Measurements from ENCODE around the gene LAPTM5.

The LAPTM5 gene

GRCh38 chr1:30745156-30745833 lies 12.3 kb downstream of the LAPTM5 start:
- no peak for DNase-seq (ENCODE audit: extremely low spot score)
- POLR2A ChIA-PET: no interaction called here
- no peak for TF ChIP-seq SP1 (IDR thresholded peaks at IDR 0.05)
- TF ChIP-seq HDGF (IDR thresholded peaks at IDR 0.05; ENCODE audit: borderline replicate concordance): no peak
- no peak for TF ChIP-seq LEF1 (IDR thresholded peaks at IDR 0.05; ENCODE audit: borderline replicate concordance)
- TF ChIP-seq NFRKB (IDR thresholded peaks at IDR 0.05): no peak
- TF ChIP-seq ARNT (IDR thresholded peaks at IDR 0.05): no peak
- no peak for TF ChIP-seq ELF4 (IDR thresholded peaks at IDR 0.05)
- no peak for TF ChIP-seq FOXM1 (IDR thresholded peaks at IDR 0.05; ENCODE audit: borderline replicate concordance)
- TF ChIP-seq CTBP1 (IDR thresholded peaks at IDR 0.05; ENCODE audit: borderline replicate concordance): no peak
- no peak for TF ChIP-seq PKNOX1 (IDR thresholded peaks at IDR 0.05)
- no peak for TF ChIP-seq SUZ12 (IDR thresholded peaks at IDR 0.05)
- no peak for TF ChIP-seq TARDBP (IDR thresholded peaks at IDR 0.05)
- no peak for TF ChIP-seq ZNF384 (IDR thresholded peaks at IDR 0.05)
- no peak for TF ChIP-seq FOXA1 (IDR thresholded peaks at IDR 0.05)
- no peak for TF ChIP-seq FOXK2 (IDR thresholded peaks at IDR 0.05)
- TF ChIP-seq L3MBTL2 (conservative IDR thresholded peaks at IDR 0.05): no peak
- no peak for TF ChIP-seq BHLHE40 (IDR thresholded peaks at IDR 0.05; ENCODE audit: borderline replicate concordance)
- CTCF ChIA-PET: no interaction called here

- no peak for TF ChIP-seq ZNF384 (IDR thresholded peaks at IDR 0.05)
- TF ChIP-seq BHLHE40 (IDR thresholded peaks at IDR 0.05; ENCODE audit: borderline replicate concordance): no peak
- TF ChIP-seq NFRKB (IDR thresholded peaks at IDR 0.05): no peak
- no peak for TF ChIP-seq PKNOX1 (IDR thresholded peaks at IDR 0.05)
- TF ChIP-seq LEF1 (IDR thresholded peaks at IDR 0.05; ENCODE audit: borderline replicate concordance): no peak
- no peak for TF ChIP-seq SUZ12 (IDR thresholded peaks at IDR 0.05)
- no peak for TF ChIP-seq L3MBTL2 (conservative IDR thresholded peaks at IDR 0.05)
- no peak for TF ChIP-seq TARDBP (IDR thresholded peaks at IDR 0.05)
- TF ChIP-seq FOXK2 (IDR thresholded peaks at IDR 0.05): no peak
- no peak for TF ChIP-seq HDGF (IDR thresholded peaks at IDR 0.05; ENCODE audit: borderline replicate concordance)
- TF ChIP-seq SP1 (IDR thresholded peaks at IDR 0.05): no peak
- TF ChIP-seq ELF4 (IDR thresholded peaks at IDR 0.05): no peak
- TF ChIP-seq CTBP1 (IDR thresholded peaks at IDR 0.05; ENCODE audit: borderline replicate concordance): no peak
- no peak for TF ChIP-seq FOXM1 (IDR thresholded peaks at IDR 0.05; ENCODE audit: borderline replicate concordance)
- POLR2A ChIA-PET: interaction anchor here (0.9 kb wide), 1 partner anchor 11 kb away, joined by 3 read pairs; no protein-coding TSS in a partner anchor
- DNase-seq (ENCODE audit: extremely low spot score): no peak
Measured at GRCh38 chr1:30744060-30744756, 13.4 kb downstream of the LAPTM5 start.

GRCh38 chr1:30743584-30744059 lies 14.0 kb downstream of the LAPTM5 start:
- ChIA-PET CTCF (interaction anchor here (0.6 to 1.2 kb wide), 2 partner anchors 16 to 36 kb away, joined by 3 to 4 read pairs; no protein-coding TSS in a partner anchor), POLR2A (interaction anchor here (0.9 kb wide), 1 partner anchor 10 kb away, joined by 3 read pairs; no protein-coding TSS in a partner anchor)
- TF ChIP-seq FOXK2 (IDR thresholded peaks at IDR 0.05) (no peak), NFRKB (IDR thresholded peaks at IDR 0.05) (no peak), HDGF (IDR thresholded peaks at IDR 0.05; ENCODE audit: borderline replicate concordance) (no peak), CTBP1 (IDR thresholded peaks at IDR 0.05; ENCODE audit: borderline replicate concordance) (no peak), SUZ12 (IDR thresholded peaks at IDR 0.05) (no peak), ARNT (IDR thresholded peaks at IDR 0.05) (no peak), LEF1 (IDR thresholded peaks at IDR 0.05; ENCODE audit: borderline replicate concordance) (no peak), L3MBTL2 (conservative IDR thresholded peaks at IDR 0.05) (no peak), PKNOX1 (IDR thresholded peaks at IDR 0.05) (no peak), FOXA1 (IDR thresholded peaks at IDR 0.05) (no peak), SP1 (IDR thresholded peaks at IDR 0.05) (no peak), BHLHE40 (IDR thresholded peaks at IDR 0.05; ENCODE audit: borderline replicate concordance) (no peak), ELF4 (IDR thresholded peaks at IDR 0.05) (no peak), TARDBP (IDR thresholded peaks at IDR 0.05) (no peak), FOXM1 (IDR thresholded peaks at IDR 0.05; ENCODE audit: borderline replicate concordance) (no peak)
- no peak for DNase-seq (ENCODE audit: extremely low spot score)

More at GRCh38 chr1:30744060-30744756, 13.4 kb downstream of the LAPTM5 start:
- CTCF ChIA-PET: interaction anchor here (0.6 to 1.2 kb wide), 2 partner anchors 17 to 35 kb away, joined by 3 to 4 read pairs; no protein-coding TSS in a partner anchor

GRCh38 chr1:30742963-30743559 lies 14.5 kb downstream of the LAPTM5 start:
- DNase-seq (ENCODE audit: extremely low spot score): no peak
- ChIA-PET CTCF (interaction anchor here (0.8 kb wide), 1 partner anchor 37 kb away, joined by 3 read pairs; no protein-coding TSS in a partner anchor), POLR2A (no interaction called here)
- no peak for TF ChIP-seq HDGF (IDR thresholded peaks at IDR 0.05; ENCODE audit: borderline replicate concordance)
- no peak for TF ChIP-seq FOXM1 (IDR thresholded peaks at IDR 0.05; ENCODE audit: borderline replicate concordance)
- no peak for TF ChIP-seq LEF1 (IDR thresholded peaks at IDR 0.05; ENCODE audit: borderline replicate concordance)
- no peak for TF ChIP-seq FOXK2 (IDR thresholded peaks at IDR 0.05)
- no peak for TF ChIP-seq SUZ12 (IDR thresholded peaks at IDR 0.05)
- TF ChIP-seq ZNF384 (IDR thresholded peaks at IDR 0.05): no peak
- no peak for TF ChIP-seq FOXA1 (IDR thresholded peaks at IDR 0.05)

Measured in HEK293T (cell line).